Measurements from ENCODE around the gene NTN3. TPM values are rescaled to one million over a fixed set of nuclear protein-coding genes. Genes with fewer than 3 reads are reported as not detected.
"Not testable (repeated sequence)": the region's sequence is repeated elsewhere in the genome, so short reads cannot be mapped to it uniquely, and the experiment has no call there.

Gene NTN3
- total RNA-seq = 0.10 TPM in 1 of 2 replicates, not detected in the other
- 0.23 TPM for polyA plus RNA-seq (2012)

GRCh38 chr16:2471016-2471652 is at the start of gene NTN3:
Gene NTN3, plus strand, starts transcription at chr16:2471297. Its CDS starts 405 bp downstream, at chr16:2471702.
- no peak for DNase-seq (ENCODE audit: low read depth)

- DNase-seq (ENCODE audit: low read depth) = no peak
Observed at GRCh38 chr16:2422123-2422867, 48.8 kb upstream of the NTN3 start.

- no peak for DNase-seq (ENCODE audit: low read depth)
Observed at GRCh38 chr16:2424061-2425007, 46.8 kb upstream of the NTN3 start.

GRCh38 chr16:2425008-2425518 is 46.0 kb upstream of the NTN3 start:
- DNase-seq (ENCODE audit: low read depth) = no peak

- no peak for DNase-seq (ENCODE audit: low read depth)
Observed at GRCh38 chr16:2425825-2426430, 45.2 kb upstream of the NTN3 start.

GRCh38 chr16:2426941-2427361 is 44.1 kb upstream of the NTN3 start:
- no peak for DNase-seq (ENCODE audit: low read depth)

DNA sequence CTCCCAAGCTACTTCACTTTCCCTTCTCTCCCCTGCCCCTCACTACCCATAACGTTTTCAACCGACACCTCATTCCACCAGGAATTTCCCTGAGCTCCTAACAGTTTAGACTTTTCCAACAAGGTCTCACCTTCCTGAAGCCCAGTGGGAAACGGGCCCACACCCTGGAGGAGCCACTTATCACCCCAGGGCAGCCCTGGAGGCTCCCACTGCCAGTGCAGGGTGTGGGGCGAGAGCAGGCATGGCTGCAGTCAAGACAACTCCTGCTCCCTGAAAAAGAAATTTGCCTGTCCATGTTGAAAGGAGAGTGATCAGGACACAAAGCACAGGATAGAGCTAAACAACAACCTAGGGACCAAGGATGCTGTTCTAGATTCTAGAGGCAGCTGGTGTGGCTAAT is 43.6 kb upstream of the NTN3 start:
- DNase-seq (ENCODE audit: low read depth) = no peak

DNA sequence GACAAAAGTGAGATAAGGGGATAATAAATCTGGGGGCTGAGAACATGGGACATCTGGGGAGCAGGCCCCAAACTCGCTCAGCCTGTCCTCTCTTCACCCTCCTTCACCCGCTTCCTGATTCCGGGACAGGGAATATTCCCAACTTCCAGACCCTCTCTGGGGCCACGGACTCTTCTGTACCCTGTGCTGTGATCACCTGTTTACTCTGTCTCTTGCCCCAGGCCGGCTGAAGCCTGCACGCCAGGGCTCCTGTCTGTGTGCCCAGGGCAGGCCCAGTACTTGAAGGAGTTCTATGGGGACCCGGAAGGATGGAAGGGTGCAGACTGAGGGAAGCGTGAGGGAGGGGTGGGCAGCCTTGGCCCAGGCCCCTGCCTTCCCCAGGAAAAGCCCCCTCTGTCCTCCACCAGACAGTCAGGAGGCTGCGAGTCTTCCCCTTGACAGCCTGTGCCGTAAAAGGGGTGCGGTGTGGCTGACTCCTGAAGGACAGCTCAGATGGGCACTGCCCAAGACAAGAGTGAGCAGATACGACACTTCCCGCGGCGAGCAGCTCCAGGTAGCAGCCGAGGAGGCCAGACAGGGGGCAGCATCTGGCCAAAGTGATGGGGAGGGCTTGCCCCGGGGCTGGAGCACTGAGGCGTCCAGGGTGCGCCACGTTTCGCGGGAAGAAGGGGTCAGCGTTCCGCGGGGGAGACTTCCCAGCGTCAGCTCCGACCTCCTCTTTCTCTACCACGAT is 42.9 kb upstream of the NTN3 start:
- peak; percentile 22 for DNase-seq (ENCODE audit: low read depth)

DNA sequence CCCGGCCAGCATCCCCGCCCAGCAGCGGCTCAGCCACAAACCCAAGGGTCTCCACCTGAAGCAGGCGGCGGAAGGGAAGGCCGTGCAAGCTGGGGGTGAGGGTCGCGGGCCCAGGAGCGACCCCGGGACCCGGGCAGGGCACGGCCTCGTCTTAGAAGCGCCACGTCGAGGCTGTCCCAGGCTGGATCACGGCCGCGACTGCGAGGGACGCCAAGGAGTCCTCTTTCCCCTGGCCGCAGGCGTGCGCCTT is 42.4 kb upstream of the NTN3 start:
- DNase-seq (ENCODE audit: low read depth) = no peak

DNA sequence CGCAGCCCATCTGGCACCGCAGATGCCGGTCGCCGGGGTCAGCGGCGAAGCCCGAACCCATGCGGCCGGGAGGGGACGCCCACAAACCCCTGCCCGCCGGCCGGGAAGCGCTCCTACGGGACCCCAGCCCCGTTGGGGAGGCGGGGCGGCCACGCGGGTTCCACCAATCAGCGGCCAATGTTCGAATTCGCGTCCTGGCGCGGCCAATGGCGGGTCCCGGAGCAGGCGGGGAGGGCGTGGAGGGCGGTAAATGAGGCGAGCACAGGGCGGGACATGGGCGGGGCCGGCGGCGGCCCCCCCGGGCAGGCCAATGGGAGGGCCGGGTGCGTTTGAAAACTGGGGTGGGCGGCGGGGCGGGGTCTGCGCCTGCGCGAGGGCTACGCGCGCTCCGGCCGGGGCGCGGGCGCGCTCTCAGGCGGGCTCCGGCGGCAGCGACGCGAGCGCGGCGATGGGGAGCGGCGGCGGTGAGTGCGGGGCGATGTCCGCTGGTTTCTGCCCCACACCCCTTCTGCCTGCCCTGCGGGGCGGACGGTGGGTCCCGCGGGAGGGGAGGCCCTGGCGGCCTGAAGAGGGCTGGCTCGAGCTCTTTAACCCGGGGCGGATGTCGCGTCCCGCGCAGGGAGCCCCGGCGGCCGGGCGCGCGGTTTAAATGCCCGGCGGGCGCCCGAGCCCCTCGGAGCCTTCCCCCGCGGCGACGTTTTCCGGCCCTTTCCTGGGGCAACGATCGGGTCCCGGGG is 41.9 kb upstream of the NTN3 start, which contains the start of gene CCNF:
TSS of gene CCNF (plus strand) at position 414 of the 737 bp plus-strand sequence. CDS start at position 449, 35 bp downstream.
- DNase-seq (ENCODE audit: low read depth) = peak; percentile 96

DNA sequence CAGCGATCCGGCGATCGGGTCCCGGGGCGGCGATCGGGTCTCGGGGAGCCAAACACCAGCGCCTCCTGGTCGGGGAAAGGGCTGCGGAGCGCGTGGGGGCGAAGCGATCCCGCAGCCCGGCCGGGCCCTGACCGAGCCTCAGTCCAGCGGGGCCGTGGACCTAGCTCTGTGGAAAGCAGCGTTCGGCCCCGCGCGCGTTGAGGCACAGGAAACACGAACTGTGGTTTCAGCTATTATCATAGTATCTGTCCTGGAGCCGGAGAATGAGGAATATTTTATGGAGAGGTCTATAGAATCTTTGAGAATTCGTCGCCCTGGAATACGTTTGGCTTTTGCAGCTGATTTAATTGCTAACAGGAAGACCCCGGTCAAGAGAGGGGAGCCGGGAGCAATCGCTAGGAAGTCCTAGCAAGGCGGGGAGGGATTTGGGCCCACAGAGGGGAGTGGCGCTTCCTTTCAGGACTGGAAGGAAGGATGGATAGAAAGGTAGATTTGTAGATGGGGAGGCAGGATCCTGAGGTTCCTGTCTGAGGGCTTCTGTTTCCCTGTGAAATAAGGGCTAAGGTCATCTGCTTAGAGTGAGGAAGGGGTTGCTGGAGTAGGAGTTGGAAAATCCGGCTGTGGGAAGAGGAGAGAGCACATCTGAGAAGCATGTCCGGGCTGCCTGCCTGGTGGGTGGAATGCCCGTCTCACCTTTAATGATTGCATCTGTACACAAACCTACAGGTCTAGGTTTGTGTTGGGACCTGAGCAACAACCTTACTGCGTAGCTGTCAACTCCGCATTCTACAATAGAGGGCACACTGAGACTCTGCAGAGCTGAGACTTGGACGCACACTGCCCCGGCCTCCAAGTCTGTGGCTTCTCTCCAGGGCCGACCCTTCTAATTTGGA is 41.1 kb upstream of the NTN3 start:
- DNase-seq (ENCODE audit: low read depth) = peak; percentile 10

DNA sequence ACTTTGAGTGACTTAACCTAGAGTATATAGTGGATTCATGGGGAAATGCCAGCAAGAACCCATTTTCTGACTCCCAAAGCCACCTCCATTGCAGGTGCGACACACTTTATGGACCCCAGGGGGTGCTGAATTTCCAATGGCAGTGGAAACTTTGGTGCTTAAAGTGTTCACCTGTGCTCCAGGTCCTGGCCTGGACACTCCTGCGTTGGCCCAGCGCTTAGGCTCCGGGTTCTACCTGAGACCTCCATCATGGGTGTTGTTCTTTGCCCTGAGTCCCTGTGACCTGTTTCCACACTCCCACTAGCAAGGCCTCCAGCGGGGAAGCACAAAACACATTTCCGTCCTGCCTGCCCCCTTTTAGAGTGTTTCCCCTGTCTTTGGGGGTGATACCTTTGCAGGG is 38.8 kb upstream of the NTN3 start:
- DNase-seq (ENCODE audit: low read depth) = no peak

DNA sequence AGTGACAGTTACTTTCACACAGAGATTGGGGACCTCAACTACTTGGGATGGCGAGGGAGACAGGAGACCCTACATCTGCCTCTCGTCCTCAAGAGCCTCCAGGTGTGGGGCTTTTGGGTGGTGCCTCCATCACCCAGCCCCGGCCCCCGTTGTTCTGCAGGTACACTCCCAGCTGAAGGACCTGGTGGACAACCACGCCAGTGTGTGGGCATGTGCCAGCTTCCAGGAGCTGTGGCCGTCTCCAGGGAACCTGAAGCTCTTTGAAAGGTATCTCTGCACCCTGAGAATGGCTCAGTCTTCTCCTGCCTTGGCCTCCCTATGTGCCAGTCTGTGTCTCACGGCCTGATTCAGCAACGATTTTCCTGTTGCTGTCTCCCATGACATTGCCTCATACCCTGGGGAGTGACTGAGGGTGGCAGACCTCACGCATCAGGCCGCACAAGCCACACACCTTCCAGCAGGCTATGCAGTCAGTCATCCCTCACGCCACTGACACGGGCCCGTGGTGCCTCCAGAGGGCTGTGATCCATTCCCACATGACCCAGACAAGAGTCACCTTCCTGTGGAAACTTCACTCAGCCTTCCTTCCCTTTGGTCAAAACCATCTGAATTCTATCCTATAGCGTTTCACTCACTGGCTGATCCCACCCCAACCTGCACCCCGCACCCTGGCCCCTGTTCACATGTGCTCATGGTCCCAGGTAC is 38.1 kb upstream of the NTN3 start:
- DNase-seq (ENCODE audit: low read depth) = no peak

DNA sequence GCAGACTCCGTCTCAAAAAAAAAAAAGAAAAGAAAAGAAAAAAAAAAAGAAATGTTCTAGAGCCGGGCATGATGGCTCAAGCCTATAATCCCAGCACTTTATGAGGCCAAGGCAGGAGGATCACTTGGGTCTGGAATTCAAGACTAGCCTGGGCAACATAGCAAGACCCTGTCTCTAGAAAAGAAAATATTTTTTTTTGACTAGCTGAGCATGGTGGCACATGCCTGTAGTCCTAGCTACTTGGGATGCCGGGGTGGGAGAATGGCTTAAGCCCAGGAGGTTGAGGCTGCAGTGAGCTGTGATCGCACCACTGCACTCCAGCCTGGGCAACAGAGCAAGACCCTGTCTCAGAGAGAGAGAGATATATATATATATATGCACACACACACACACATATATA is 35.9 kb upstream of the NTN3 start:
- DNase-seq (ENCODE audit: low read depth) = not testable (repeated sequence)

- DNase-seq (ENCODE audit: low read depth) = no peak
Observed at GRCh38 chr16:2436110-2436509, 35.0 kb upstream of the NTN3 start.

DNA sequence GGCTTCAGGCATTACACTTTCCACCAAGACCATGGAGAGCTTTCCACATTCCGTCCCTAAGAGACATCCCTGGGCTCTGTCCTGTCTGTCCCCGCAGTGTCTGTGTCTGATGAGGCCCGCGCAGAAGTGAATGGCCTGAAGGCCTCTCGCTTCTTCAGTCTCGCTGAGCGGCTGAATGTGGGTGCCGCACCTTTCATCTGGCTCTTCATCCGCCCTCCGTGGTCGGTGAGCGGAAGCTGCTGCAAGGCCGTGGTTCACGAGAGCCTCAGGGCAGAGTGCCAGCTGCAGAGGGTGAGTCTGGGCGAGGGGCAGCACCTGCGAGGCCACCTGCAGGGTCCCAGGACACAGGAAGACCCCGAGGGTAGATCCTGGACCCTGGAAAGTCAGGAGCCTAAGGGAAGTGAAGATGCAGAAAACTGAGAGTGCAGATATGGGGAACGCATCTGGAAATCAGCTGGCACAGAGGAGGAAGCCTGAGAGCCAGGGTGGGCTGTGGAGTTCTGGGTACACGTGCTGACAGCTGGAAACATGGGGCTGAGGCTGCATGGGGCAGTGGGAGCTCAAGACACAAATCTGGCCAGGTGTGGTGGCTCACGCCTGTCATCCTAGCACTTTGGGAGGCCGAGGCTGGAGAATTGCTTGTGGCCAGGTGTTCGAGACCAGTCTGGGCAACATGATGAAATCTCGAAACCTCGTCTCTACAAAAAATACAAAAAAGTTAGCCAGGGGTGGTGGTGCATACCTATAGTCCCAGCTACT is 33.9 kb upstream of the NTN3 start:
- no peak for DNase-seq (ENCODE audit: low read depth)

DNA sequence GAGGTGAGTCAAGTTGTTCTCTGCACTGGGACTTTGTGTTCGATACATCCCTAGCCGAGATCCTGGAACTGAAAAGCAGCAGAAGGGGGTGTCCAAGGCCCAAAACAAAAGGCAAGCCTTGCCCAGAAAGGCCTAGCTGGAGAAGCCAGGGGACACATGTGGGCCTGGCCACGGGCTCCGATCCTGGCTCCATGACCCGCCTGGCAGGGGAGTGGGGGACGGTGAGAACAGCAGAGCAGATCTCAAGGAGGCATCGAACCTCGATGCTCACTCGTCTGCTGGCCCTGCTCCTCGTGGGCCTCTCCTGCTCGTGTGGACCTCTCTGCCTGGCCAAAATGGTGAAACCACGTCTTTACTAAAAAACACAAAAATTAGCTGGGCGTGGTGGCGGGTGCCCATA is 33.0 kb upstream of the NTN3 start:
- DNase-seq (ENCODE audit: low read depth) = no peak

Data from myocyte (in vitro differentiated cells).